Measurements from ENCODE around the gene ARHGEF28. TPM values are rescaled to one million over a fixed set of nuclear protein-coding genes. Genes with fewer than 3 reads are reported as not detected.

Gene ARHGEF28
- total RNA-seq, 1 donor, result 26.2 TPM

DNA sequence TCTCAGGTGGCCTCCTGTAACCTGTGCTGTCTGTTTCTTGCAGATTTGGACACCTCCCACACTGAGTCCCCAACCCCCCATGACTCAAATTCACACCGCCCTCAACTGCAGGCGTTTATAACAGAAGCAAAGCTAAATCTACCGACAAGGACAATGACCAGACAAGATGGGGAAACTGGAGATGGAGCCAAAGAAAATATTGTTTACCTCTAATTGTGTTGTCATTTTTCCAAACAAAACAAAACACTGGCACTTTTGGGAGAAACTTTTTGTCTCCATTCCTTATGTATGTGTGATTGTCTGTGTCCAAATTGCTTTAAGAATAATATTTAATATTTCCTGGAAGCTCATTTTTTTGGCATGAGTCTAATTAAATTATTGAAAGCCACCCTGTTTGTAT is 314.8 kb downstream of the ARHGEF28 start:
- H3K4me3 ChIP-seq (ENCODE audit: low read depth, low read length), result no peak overlapping the region
- TF ChIP-seq, protein P1, sequence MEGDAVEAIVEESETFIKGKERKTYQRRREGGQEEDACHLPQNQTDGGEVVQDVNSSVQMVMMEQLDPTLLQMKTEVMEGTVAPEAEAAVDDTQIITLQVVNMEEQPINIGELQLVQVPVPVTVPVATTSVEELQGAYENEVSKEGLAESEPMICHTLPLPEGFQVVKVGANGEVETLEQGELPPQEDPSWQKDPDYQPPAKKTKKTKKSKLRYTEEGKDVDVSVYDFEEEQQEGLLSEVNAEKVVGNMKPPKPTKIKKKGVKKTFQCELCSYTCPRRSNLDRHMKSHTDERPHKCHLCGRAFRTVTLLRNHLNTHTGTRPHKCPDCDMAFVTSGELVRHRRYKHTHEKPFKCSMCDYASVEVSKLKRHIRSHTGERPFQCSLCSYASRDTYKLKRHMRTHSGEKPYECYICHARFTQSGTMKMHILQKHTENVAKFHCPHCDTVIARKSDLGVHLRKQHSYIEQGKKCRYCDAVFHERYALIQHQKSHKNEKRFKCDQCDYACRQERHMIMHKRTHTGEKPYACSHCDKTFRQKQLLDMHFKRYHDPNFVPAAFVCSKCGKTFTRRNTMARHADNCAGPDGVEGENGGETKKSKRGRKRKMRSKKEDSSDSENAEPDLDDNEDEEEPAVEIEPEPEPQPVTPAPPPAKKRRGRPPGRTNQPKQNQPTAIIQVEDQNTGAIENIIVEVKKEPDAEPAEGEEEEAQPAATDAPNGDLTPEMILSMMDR (IDR thresholded peaks at IDR 0.05; ENCODE audit: insufficient read depth, low read length), result no peak

DNA sequence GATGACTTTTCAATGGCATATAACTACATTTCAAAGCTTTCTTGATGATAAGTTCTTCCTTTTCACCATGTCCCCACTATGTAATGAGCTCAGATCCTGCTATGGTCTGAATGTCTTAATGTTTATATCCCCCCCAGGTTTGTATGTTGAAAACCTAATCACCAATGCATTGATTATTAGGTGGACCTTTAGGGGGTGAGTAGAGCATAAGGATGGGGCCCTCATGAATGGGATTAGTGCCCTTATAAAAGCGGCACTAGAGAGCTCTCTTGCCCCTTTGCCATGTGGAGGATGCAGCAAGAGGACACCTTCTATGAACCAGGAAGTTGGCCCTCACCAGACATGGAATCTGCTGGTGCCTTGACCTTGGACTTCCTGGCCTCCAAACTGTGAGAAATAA is 316.8 kb downstream of the ARHGEF28 start:
- no peak overlapping the region for H3K4me3 ChIP-seq (ENCODE audit: low read depth, low read length)
- TF ChIP-seq, protein P1 (IDR thresholded peaks at IDR 0.05; ENCODE audit: insufficient read depth, low read length), result no peak
- no peak for DNase-seq (ENCODE audit: low read depth)

More for the DNA sequence above, 314.8 kb downstream of the ARHGEF28 start:
- DNase-seq (ENCODE audit: low read depth), result no peak

DNA sequence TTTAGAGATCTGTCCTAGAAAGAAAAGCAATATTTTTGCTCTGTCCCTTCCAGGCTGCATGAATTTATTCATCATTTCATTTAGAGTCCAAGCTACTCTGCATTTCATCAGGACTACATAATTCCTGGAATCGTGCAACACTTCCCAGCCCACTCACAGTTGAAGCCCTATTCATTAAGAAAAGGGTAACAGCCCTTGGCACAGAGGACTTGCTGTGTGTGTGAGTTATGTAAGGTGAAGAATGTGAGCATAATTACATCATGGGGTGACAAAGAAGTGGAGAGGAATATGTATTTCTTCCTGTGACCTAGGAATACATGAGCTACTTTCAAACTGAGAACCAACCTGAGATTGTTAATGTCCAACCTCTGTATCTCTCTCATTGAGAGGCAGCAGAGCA is 317.4 kb downstream of the ARHGEF28 start:
- TF ChIP-seq, protein P1 (IDR thresholded peaks at IDR 0.05; ENCODE audit: insufficient read depth, low read length), result no peak
- DNase-seq (ENCODE audit: low read depth), result no peak
- no peak overlapping the region for H3K4me3 ChIP-seq (ENCODE audit: low read depth, low read length)

DNA sequence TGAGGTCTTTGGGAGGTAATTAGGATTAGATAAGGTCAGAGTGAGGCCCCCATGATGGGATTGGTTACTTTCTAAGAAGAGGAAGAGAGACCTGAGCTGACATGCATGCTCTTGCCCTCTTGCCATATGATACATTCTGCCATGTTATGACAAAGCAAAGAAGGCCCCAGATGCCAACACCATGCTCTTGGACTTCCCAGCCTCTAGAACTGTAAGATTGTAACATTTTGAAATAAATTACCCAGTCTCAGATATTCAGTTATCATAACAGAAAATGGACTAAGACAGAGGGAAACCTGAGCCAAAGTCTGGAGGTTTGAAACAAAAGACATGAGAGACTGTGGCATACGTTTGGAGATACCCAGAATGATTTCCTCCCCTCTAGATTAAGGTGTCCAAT is 318.6 kb downstream of the ARHGEF28 start:
- no peak for DNase-seq (ENCODE audit: low read depth)
- TF ChIP-seq, protein P1 (IDR thresholded peaks at IDR 0.05; ENCODE audit: insufficient read depth, low read length), result no peak

DNA sequence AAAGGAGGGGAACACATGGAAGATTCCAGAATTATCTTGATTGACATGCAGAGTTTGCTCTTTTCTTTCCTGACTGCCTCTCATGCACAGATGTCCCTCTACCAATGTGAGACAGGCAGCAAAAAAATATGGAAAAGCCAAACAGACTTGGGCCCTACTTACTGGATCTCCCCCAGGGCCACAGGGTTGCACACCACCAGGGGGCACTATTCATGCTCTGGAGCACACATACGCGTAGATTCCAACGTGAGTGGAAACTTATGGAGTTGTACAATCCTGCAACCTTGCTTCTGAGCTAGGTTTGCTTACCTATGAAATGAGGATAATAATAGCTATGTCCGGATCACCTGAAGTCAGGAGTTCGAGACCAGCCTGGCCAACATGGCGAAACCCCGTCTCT is 319.5 kb downstream of the ARHGEF28 start:
- no peak overlapping the region for H3K4me3 ChIP-seq (ENCODE audit: low read depth, low read length)
- DNase-seq (ENCODE audit: low read depth), result no peak
- TF ChIP-seq, protein P1 (IDR thresholded peaks at IDR 0.05; ENCODE audit: insufficient read depth, low read length), result no peak

More for the DNA sequence above, 318.6 kb downstream of the ARHGEF28 start:
- no peak overlapping the region for H3K4me3 ChIP-seq (ENCODE audit: low read depth, low read length)

DNA sequence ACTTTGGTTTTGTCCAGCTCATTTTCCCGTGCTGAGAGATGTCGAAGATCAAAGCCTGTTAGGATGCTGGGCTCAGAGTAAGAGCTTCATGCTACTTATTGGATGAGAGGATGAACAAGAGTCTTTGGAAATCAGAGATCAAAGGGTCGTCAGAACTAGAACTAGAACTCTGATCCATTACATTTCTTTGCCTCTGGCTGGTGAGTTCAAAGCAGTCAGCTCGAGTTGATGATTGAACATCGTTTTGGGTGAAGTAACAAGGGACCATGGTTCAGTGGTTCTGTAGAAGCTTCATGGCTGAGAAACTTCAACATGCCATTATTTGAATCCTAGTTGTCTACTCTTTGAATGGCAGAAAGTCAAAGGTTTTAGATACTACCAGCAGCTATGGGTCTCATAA is 320.3 kb downstream of the ARHGEF28 start:
- no peak overlapping the region for H3K4me3 ChIP-seq (ENCODE audit: low read depth, low read length)
- DNase-seq (ENCODE audit: low read depth), result no peak
- TF ChIP-seq, protein P1 (IDR thresholded peaks at IDR 0.05; ENCODE audit: insufficient read depth, low read length), result no peak

DNA sequence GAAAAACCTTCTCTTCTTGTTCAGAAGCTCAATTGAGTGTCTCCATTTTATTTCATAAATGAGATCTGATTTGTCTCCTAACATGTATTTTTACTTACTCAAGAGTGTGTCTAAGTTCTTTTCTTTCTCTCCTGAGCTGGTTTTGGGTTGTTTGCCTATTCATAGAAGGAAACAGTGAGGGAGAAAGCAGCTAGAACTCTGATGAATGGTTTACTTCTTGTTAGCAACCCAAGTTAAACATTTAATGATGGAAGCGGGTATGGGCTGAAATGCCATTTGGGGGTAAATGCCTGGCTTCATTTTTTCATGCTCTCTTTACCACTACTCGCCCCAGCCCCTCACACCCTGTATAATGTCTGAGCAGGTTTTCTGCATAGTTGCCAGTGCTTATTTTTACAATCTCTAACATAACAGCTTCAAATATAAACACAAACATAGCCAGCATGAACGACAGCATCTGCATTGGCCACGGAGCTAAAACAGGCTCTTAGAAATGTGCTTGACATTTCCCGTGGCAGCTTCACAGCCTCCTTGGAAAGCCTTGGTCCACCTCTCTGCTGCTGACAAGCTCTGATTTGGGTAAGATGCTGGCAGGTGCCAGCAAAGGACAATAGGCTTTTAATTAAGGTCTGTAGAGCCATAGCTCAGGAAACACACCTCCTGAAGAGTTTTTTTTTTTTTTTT is 321.1 kb downstream of the ARHGEF28 start:
- DNase-seq (ENCODE audit: low read depth), result no peak
- TF ChIP-seq, protein P1 (IDR thresholded peaks at IDR 0.05; ENCODE audit: insufficient read depth, low read length), result no peak
- H3K4me3 ChIP-seq (ENCODE audit: low read depth, low read length), result no peak overlapping the region
